GM19463 (cell line): ENCODE measurements around the gene APOB.

Experiments
- ATAC-seq: cut with Tn5 transposase; IDR thresholded peaks from one replicate; pipeline ENCODE4 v1.9.1; 2021; ENCODE audit warnings: mild to moderate bottlenecking, moderate library complexity; ENCODE audit not compliant: unreplicated experiment

APOB gene

DNA sequence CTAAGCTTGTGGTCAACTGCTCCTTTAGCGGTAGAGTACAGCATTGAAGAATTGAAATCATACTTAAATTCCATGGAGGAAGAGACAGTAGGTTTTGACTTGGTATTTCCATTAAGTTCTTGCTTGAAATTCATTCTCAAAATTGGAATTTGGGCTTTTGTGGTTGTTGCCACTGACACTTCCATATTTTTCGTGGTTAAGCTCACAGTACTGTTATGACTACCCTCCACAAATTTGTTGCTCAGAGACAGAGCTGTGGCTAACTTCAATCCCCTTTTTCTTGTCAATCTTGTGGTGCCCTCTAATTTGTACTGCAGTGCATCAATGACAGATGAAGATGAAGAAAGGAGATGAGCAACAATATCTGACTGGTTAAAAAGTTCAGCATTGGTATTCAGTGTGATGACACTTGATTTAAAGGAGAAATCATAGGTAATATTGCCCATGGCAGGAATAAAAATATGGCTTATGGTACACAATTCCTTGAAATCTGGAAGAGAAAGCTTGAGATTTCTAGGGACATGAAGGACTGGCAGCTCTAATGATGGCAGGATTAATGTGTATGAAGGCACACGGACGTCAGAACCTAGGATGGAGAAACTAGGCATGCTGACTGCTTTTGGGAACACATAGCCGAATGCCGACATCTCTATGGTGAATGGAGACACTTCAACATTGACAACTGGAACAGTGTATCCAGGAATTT is 37.3 kb downstream of the APOB start:
- ATAC-seq = no peak

DNA sequence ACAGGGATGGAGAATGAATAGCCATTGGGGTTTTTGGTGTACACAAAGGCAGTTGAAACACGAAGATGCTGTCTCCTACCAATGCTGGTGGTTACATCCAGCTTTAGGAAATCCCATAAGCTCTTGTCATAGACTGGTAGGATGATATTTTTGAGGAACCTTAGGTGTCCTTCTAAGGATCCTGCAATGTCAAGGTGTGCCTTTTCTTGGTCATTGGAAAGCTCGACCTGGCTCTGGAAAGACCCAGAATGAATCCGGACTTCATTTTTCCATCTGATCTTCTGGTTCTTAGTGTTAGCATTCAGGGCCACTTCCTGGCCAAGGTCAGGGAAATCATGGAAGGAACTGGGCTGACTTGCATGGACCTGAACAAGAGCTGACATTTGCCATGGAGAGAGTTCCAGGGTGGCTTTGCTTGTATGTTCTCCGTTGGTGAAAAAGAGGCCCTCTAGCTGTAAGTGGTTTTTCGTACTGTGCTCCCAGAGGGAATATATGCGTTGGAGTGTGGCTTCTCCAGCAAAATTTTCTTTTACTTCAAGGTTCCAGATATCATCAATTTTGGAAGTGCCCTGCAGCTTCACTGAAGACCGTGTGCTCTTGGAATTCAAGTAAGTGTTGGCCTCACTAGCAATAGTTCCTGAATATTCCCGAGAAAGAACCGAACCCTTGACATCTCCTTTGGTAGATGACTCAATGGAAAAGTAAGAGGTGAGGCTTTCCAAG is 38.0 kb downstream of the APOB start:
- ATAC-seq = no peak

DNA sequence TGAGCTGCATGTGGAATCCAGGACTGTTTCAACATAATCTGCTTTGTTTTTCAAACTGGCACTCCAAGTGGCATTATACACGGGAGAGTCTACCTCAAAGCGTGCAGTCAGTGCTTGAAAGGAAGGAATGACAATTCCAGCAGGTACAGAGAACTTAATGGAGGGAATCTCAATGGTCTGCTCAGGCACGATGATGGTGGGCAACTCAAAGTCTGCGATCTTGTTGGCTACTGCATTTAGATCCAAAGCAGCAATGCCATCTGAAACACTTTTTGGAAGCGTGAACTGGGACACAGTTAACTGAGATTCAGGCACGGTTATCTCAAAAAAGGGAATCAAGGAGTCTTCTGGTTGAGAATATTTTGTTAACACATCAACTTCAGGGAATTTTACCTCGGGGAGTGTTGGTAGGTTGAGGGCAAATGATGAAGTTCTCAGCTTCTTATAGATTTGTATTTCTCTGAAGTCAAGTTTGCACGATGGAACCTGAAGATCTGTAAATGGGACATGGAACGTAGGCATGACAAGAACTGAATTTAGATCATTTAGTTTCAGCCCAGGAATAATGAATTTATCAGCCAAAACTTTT is 38.7 kb downstream of the APOB start:
- no peak for ATAC-seq

GRCh38 chr2:21004181-21004572 is 39.7 kb downstream of the APOB start:
- ATAC-seq = no peak

- ATAC-seq = no peak
Observed at GRCh38 chr2:21003572-21004180, 40.2 kb downstream of the APOB start.

DNA sequence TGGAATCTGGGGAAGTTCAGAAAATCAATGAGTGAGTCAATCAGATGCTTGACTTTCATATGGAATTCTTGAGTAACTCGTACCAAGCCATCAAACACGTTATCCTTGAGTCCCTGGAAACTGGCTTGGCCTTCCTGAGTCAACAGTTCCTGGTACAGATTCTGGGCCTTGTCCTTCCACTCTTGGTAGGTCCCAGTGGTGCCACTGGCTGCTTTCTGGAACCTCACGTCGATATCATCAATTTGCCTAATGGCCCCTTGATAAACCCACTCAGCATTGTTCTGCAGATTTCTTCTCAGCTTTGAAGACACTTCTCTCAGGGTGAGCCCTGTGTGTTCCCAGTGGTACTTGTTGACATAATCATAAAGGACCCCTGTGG is 41.1 kb downstream of the APOB start:
- no peak for ATAC-seq

DNA sequence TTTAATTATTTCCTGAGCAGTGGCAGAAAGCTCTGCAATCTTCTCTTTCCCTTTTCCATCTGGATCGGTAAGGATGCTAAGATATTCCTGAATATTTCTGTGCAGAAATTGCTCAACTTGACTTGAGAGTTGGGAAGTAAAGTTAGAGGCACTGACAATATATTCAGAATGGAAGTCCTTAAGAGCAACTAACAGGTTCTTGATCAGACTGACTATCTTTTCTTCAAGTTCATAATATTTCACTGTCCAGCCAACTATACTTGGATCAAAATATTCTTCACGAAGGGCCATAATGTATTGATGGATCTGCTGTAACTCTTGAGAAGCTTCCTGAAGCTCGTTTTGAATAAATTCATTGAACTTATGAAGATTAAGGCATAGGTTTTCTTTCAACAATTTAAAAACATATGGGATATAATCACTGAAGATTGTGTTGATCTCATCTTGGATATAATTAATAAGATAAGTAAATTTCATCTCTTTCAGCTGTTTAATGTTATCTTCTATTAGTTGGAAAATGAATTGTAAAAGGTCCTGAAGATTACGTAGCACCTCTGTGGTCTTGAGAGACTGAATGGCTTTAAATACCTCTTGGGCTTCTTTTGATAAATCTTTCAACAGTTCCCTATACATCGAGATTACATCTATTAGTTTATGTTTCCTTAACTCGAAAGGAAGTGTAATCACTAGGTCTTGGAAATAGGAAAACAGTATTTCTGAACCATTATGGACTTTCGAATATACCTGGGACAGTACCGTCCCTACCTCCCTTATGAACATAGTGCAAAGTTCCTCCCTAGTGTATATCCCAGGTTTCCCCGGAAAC is 41.7 kb downstream of the APOB start:
- no peak for ATAC-seq

GRCh38 chr2:21001225-21001946 is 42.5 kb downstream of the APOB start:
- ATAC-seq = no peak

DNA sequence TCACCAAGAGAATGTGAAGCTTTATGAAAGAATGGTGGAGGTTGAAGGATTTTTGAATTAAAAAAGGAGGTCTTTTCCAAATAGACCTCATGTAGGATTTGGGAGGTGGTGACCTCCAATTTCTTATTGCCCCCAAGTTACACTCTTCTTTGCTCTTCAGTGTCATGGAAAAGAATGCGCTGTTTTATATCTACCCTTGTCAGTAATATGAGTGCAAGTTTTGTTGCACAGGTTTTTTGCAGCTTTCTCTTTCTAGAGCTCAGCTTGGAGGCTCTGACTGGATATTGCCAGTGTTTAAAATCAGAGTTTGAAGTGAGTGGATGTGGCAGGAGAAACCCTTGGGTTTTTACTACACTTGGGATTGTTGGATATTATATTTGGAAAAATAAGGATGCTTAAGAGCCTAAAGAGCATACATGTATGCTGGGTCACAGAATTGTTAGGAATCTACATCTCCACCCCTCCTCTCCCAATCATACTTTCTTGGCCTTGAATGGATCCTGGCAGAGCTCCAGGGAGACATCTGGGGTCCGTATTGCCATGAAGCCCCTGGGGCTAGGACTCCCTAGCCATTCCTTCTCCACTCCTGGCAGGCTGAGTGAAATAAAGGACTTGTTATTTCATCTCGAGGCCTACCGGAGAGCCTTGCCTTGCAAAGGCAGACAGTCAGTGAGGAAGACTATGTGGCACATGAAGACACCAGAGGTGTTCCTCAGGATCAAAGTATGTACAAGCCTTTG is 43.8 kb downstream of the APOB start:
- ATAC-seq = no peak

- ATAC-seq = no peak
Observed at GRCh38 chr2:20998972-20999905, 44.6 kb downstream of the APOB start.

- ATAC-seq = no peak
Observed at GRCh38 chr2:20997953-20998722, 45.7 kb downstream of the APOB start.

GRCh38 chr2:20994130-20994529 is 49.7 kb downstream of the APOB start:
- peak; percentile 61 for ATAC-seq

- no peak for ATAC-seq
Observed at GRCh38 chr2:20992201-20992711, 51.6 kb downstream of the APOB start.

DNA sequence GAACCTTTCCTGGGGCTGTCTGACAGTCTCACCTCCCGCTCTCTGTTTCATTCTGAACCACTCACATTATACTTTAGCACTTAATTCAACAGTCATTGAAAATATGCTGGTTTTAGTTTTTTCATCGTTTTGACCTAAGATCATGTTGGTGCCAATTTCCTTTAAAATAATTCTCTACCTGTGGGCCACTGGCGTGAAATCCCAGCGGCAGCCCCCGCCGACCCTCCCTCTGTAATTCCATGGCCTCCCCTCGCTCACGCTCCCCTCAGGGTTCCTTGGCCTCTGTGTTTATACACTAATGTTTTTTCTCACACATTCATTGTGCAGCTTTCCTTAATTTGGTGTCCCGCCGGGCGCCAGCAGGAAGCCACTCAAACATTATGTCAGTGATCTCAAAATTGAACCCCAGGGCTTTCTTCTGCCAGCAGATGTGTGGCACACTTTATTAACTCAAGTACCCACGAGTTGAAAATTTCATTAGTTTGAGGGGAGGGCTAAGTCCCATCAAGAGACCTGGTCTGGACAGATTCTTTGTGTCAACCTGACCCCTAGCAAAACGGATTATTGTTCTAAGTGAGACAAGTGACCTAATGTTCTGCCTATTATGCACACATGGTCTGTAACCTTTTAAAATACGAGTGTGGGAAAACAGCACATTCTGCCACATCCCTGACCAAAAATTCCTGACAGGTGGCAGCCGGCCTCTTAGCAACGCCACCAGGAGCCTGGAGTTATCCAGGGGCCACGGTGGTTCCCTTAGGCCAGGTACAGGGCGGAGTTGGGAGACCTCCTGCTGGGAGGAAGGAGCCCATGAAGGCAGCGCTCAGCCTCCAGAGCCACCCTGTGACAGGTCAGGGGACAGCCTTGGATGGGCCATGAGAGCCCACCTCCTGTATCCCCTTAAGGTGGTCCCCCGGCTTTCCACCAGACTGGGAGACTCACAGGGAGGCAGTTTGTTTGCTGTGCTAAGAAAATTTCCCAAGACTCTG is 53.1 kb downstream of the APOB start:
- ATAC-seq = no peak

DNA sequence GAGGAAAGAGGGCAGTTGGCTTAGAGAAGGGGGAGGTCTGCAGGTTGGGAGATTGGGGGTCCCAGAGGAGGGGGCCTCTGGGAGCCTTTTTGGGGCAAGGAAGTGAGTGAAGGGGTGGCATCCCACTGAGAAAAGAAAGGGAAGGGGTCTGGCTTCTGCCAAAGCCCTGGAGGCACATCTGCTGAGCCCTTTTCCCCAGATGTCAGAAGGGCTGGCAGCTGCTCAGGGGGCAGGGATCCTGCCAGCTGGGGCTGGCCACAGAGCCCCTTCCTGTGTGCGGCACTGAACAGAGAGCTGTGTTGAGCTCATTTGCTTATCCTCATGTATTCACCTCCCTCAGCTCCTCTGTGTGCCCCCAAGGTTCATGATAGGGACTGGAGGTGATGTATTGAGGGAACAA is 54.5 kb downstream of the APOB start:
- no peak for ATAC-seq

DNA sequence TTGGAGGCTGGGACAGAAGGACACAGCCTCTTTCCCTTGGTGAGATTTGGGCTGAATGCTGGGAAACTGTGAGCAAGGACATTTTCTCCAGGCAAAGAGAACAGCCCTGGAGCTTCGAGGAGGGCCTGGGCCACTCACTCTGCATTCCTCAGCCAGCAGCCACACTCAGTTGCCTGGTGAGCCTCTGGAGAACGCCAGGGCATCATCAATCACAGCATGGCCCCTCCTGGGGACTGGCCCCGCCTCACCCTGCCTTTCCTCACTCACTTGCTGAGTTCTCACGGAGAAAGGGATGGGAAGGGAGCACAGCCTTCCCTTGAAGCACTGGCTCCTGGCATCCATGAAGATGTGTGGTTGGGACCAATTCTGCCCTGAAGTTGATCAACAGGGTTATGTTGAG is 55.0 kb downstream of the APOB start:
- no peak for ATAC-seq
